ENCODE results near the gene CELF1.

- TF ChIP-seq CTCF (conservative IDR thresholded peaks at IDR 0.05 in 1 of 2, IDR thresholded peaks at IDR 0.05 in 1 of 2; ENCODE audit: extremely low read depth in 1 of 2, insufficient read depth in 1 of 2, low read depth in 1 of 2, low read length in 2 of 2), result no peak
- no peak for TF ChIP-seq EZH2 (IDR thresholded peaks at IDR 0.05; ENCODE audit: borderline replicate concordance, low read length)
Observed at GRCh38 chr11:47541070-47541469, 11.9 kb downstream of the CELF1 start.

Data from mammary epithelial cell (primary cell).